ENCODE measurements around the gene NKX1-1. TPM values are rescaled to one million over a fixed set of nuclear protein-coding genes. Genes with fewer than 3 reads are reported as not detected.
"Not testable (repeated sequence)": the region's sequence is repeated elsewhere in the genome, so short reads cannot be mapped to it uniquely, and the experiment has no call there.

Gene NKX1-1
- total RNA-seq, 1 donor from 2014 or later: not detected

GRCh38 chr4:1446502-1447386 lies 40.5 kb upstream of the NKX1-1 start:
- no peak for TF ChIP-seq CTCF (IDR thresholded peaks at IDR 0.05; ENCODE audit: borderline replicate concordance)
- H3K27ac ChIP-seq (replicated peaks): no peak overlapping the region
- no peaks in the 10 kb centered on the region for H3K4me1 ChIP-seq
- intact Hi-C loops (cut with micrococcal nuclease): no loop called here
- H3K36me3 ChIP-seq: no peaks in the 10 kb centered on the region
- DNase-seq: no peak
- H3K4me3 ChIP-seq: no peak overlapping the region
- H3K27me3 ChIP-seq (ENCODE audit: low read depth): peaks cover 75% of the 10 kb centered on the region
- no peaks in the 10 kb centered on the region for H3K9me3 ChIP-seq (replicated peaks)

GRCh38 chr4:1445716-1446445 lies 39.6 kb upstream of the NKX1-1 start:
- intact Hi-C loops (cut with micrococcal nuclease): no loop called here
- Histone ChIP-seq H3K4me1 (no peaks in the 10 kb centered on the region), H3K4me3 (no peak overlapping the region), H3K27me3 (ENCODE audit: low read depth) (peaks cover 66% of the 10 kb centered on the region), H3K36me3 (no peaks in the 10 kb centered on the region), H3K9me3 (replicated peaks) (no peaks in the 10 kb centered on the region), H3K27ac (replicated peaks) (no peak overlapping the region)
- TF ChIP-seq CTCF (IDR thresholded peaks at IDR 0.05; ENCODE audit: borderline replicate concordance): no peak
- DNase-seq: no peak

GRCh38 chr4:1443688-1444172 lies 37.5 kb upstream of the NKX1-1 start:
- H3K36me3 ChIP-seq; H3K4me3 ChIP-seq; DNase-seq; H3K9me3 ChIP-seq (replicated peaks); H3K4me1 ChIP-seq; H3K27ac ChIP-seq (replicated peaks); intact Hi-C loops (cut with micrococcal nuclease): not testable (repeated sequence)
- peaks cover 45% of the 10 kb centered on the region for H3K27me3 ChIP-seq (ENCODE audit: low read depth)

GRCh38 chr4:1427010-1427409 lies 20.8 kb upstream of the NKX1-1 start:
- no peak for DNase-seq
- peaks cover 47% of the 10 kb centered on the region for H3K27me3 ChIP-seq (ENCODE audit: low read depth)
- H3K9me3 ChIP-seq (replicated peaks): no peaks in the 10 kb centered on the region
- no peaks in the 10 kb centered on the region for H3K4me1 ChIP-seq
- H3K27ac ChIP-seq (replicated peaks): no peak overlapping the region
- no peaks in the 10 kb centered on the region for H3K36me3 ChIP-seq
- H3K4me3 ChIP-seq: no peak overlapping the region
- no peak for TF ChIP-seq CTCF (IDR thresholded peaks at IDR 0.05; ENCODE audit: borderline replicate concordance)
- intact Hi-C loops (cut with micrococcal nuclease): no loop called here

- DNase-seq: no peak
- Histone ChIP-seq H3K9me3 (replicated peaks) (no peaks in the 10 kb centered on the region), H3K4me1 (no peaks in the 10 kb centered on the region), H3K27me3 (ENCODE audit: low read depth) (peaks cover 95% of the 10 kb centered on the region), H3K36me3 (no peaks in the 10 kb centered on the region), H3K27ac (replicated peaks) (no peak overlapping the region), H3K4me3 (no peak overlapping the region)
- TF ChIP-seq CTCF (IDR thresholded peaks at IDR 0.05; ENCODE audit: borderline replicate concordance): no peak
- intact Hi-C loops (cut with micrococcal nuclease): no loop called here
These were observed 15.4 kb upstream of the NKX1-1 start for GRCh38 chr4:1421657-1422056.
